Activated T-helper 1 cell treated with anti-CD3 and anti-CD28 coated beads, Interleukin-2, amount 50 U/mL, for 16 hours (primary cell): ENCODE data around the gene TOR4A.
"Not testable (repeated sequence)": the region's sequence is repeated elsewhere in the genome, so short reads cannot be mapped to it uniquely, and the experiment has no call there.

Experiments
- DNase-seq, 2 donors: peaks; one replicate each; pipeline ENCODE4 v3.0.0-alpha.2; 2020; ENCODE audit warnings: low read depth in 1 of 2, low spot score in 1 of 2

The TOR4A gene

GRCh38 chr9:137251490-137252268 is 25.8 kb upstream of the TOR4A start:
- no peak for DNase-seq

GRCh38 chr9:137252555-137253506 is 24.7 kb upstream of the TOR4A start:
- DNase-seq = no peak

- no peak for DNase-seq
Observed at GRCh38 chr9:137253717-137254623, 23.6 kb upstream of the TOR4A start.

- peak; percentile 93 to 96 for DNase-seq
Observed at GRCh38 chr9:137254624-137255447, 22.7 kb upstream of the TOR4A start, which contains the start of gene NELFB. TSS of gene NELFB (plus strand) at chr9:137255327.

GRCh38 chr9:137255448-137256114 is 21.9 kb upstream of the TOR4A start:
- no peak for DNase-seq

- DNase-seq = no peak
Observed at GRCh38 chr9:137256362-137256761, 21.2 kb upstream of the TOR4A start.

GRCh38 chr9:137256856-137257255 is 20.7 kb upstream of the TOR4A start:
- no peak for DNase-seq

- DNase-seq = not testable (repeated sequence)
Observed at GRCh38 chr9:137262173-137262908, 15.2 kb upstream of the TOR4A start.

- DNase-seq = no peak
Observed at GRCh38 chr9:137262909-137263285, 14.6 kb upstream of the TOR4A start.

GRCh38 chr9:137263506-137263905 is 14.0 kb upstream of the TOR4A start:
- DNase-seq = no peak

GRCh38 chr9:137264067-137264466 is 13.5 kb upstream of the TOR4A start:
- DNase-seq = no peak

GRCh38 chr9:137265496-137266161 is 11.9 kb upstream of the TOR4A start:
- DNase-seq = no peak

- no peak for DNase-seq
Observed at GRCh38 chr9:137266162-137266527, 11.4 kb upstream of the TOR4A start.

- no peak for DNase-seq
Observed at GRCh38 chr9:137266585-137267453, 10.7 kb upstream of the TOR4A start.

- no peak for DNase-seq
Observed at GRCh38 chr9:137267933-137268355, 9.6 kb upstream of the TOR4A start.

- no peak for DNase-seq
Observed at GRCh38 chr9:137268538-137269201, 8.9 kb upstream of the TOR4A start.

- DNase-seq = no peak
Observed at GRCh38 chr9:137269231-137269772, 8.2 kb upstream of the TOR4A start.
